CD14-positive monocyte (primary cell): Measurements from ENCODE around the gene POMC. TPM values are rescaled to one million over a fixed set of nuclear protein-coding genes. Genes with fewer than 3 reads are reported as not detected.

ENCODE experiments used
- DNase-seq, 3 donors: peaks; one replicate each; pipeline ENCODE4 v3.0.0-alpha.2; 2011 to 2022
- H2AFZ ChIP-seq: 2 replicates; pipeline ENCODE4 v1.6.0; 2012; ENCODE audit warnings: mild to moderate bottlenecking, low read depth, low read length, inconsistent platforms; ENCODE audit not compliant: insufficient read depth, poor library complexity, severe bottlenecking
- H3K27ac ChIP-seq, 2 donors: 1 replicate in 1 of 2; 2 replicates in 1 of 2; pipeline ENCODE4 v1.5.1; 2012 to 2013; ENCODE audit warnings: low read length in 2 of 2, control low read depth in 1 of 2, inconsistent platforms in 1 of 2, low read depth in 1 of 2, mild to moderate bottlenecking in 1 of 2
- H3K27me3 ChIP-seq, 2 donors: one replicate each; pipeline versions ENCODE4 v1.6.0 to v1.6.1; 2011 to 2013; ENCODE audit warnings: low read length in 2 of 2; ENCODE audit not compliant: control insufficient read depth in 2 of 2, insufficient read depth in 2 of 2
- H3K36me3 ChIP-seq, 2 donors: replicated peaks in 1 of 2; 1 replicate in 1 of 2; 2 replicates in 1 of 2; pipeline versions ENCODE4 v1.5.1 to v1.6.1; 2012 to 2013; ENCODE audit warnings: low read length in 2 of 2, control low read depth in 1 of 2, inconsistent platforms in 1 of 2, mild to moderate bottlenecking in 1 of 2; ENCODE audit not compliant: insufficient read depth in 2 of 2, control insufficient read depth in 1 of 2
- H3K4me1 ChIP-seq, 2 donors: 1 replicate in 1 of 2; 2 replicates in 1 of 2; pipeline versions ENCODE4 v1.5.1 to v1.6.1; 2012 to 2013; ENCODE audit warnings: low read length in 2 of 2, control low read depth in 1 of 2, inconsistent platforms in 1 of 2, mild to moderate bottlenecking in 1 of 2, moderate library complexity in 1 of 2; ENCODE audit not compliant: insufficient read depth in 2 of 2, control insufficient read depth in 1 of 2
- H3K4me2 ChIP-seq: replicated peaks from 2 replicates; pipeline ENCODE3; 2012; ENCODE audit warnings: low read length, moderate library complexity, mild to moderate bottlenecking; ENCODE audit not compliant: poor library complexity, severe bottlenecking; ENCODE audit errors: extremely low read depth
- H3K4me3 ChIP-seq, 3 experiments: fragments of 200-600 bp in 1 of 3; sonication (generic) in 1 of 3; replicated peaks in 1 of 3; 1 replicate in 2 of 3; 2 replicates in 1 of 3; pipeline ENCODE4 v1.5.1; 2011 to 2013; ENCODE audit warnings: low read length in 3 of 3, mild to moderate bottlenecking in 3 of 3, control low read depth in 2 of 3, low read depth in 2 of 3, inconsistent platforms in 1 of 3, moderate library complexity in 1 of 3
- H3K79me2 ChIP-seq: 2 replicates; pipeline ENCODE4 v1.6.0; 2012; ENCODE audit warnings: mild to moderate bottlenecking, control low read depth, inconsistent platforms, low read length, moderate library complexity; ENCODE audit not compliant: insufficient read depth
- H3K9ac ChIP-seq: 2 replicates; pipeline ENCODE4 v1.6.0; 2017; ENCODE audit warnings: low read length, mild to moderate bottlenecking; ENCODE audit not compliant: insufficient read depth, poor library complexity, severe bottlenecking
- H3K9me3 ChIP-seq, 2 donors: replicated peaks in 1 of 2; 1 replicate in 1 of 2; 2 replicates in 1 of 2; pipeline versions ENCODE4 v1.5.1 to v1.6.1; 2012 to 2013; ENCODE audit warnings: low read length in 2 of 2, control low read depth in 1 of 2; ENCODE audit not compliant: control insufficient read depth in 1 of 2, insufficient read depth in 1 of 2
- H4K20me1 ChIP-seq: 2 replicates; pipeline ENCODE4 v1.6.0; 2012; ENCODE audit warnings: mild to moderate bottlenecking, low read length, control low read depth, moderate library complexity; ENCODE audit not compliant: insufficient read depth
- H3K27ac Mint-ChIP-seq, 7 donors: one replicate each; pipeline ENCODE4 v1.8.0; 2020; ENCODE audit warnings: mild to moderate bottlenecking in 7 of 7, mixed read lengths in 7 of 7, moderate library complexity in 6 of 7, inconsistent platforms in 2 of 7
- H3K27me3 Mint-ChIP-seq, 3 donors: one replicate each; pipeline ENCODE4 v1.8.0; 2021 to 2022; ENCODE audit warnings: low read depth in 3 of 3, mild to moderate bottlenecking in 3 of 3, mixed read lengths in 3 of 3, moderate library complexity in 3 of 3, inconsistent platforms in 1 of 3
- H3K36me3 Mint-ChIP-seq, 2 donors: one replicate each; pipeline ENCODE4 v1.8.0; 2020; ENCODE audit warnings: mixed read lengths in 2 of 2, inconsistent platforms in 1 of 2, mild to moderate bottlenecking in 1 of 2
- H3K4me1 Mint-ChIP-seq: one replicate; pipeline ENCODE4 v1.8.0; 2020; ENCODE audit warnings: mild to moderate bottlenecking, mixed read lengths
- H3K4me3 Mint-ChIP-seq, 2 donors: one replicate each; pipeline ENCODE4 v1.8.0; 2020; ENCODE audit warnings: mild to moderate bottlenecking in 2 of 2, mixed read lengths in 2 of 2, moderate library complexity in 1 of 2
- H3K9me3 Mint-ChIP-seq, 7 donors: one replicate each; pipeline ENCODE4 v1.8.0; 2020 to 2022; ENCODE audit warnings: mixed read lengths in 7 of 7, mild to moderate bottlenecking in 6 of 7, moderate library complexity in 6 of 7, inconsistent platforms in 2 of 7
- CTCF ChIP-seq: fragments of 200-600 bp; IDR thresholded peaks from one replicate; pipeline ENCODE4 v1.8.0; 2022; ENCODE audit warnings: antibody characterized with exemption, mild to moderate bottlenecking
- WGBS: methylation state at CpG from one replicate; pipeline ENCODE4 v1.1.5; 2013; ENCODE audit warnings: missing lambda C conversion rate; ENCODE audit not compliant: insufficient coverage; 5-methylcytosine and 5-hydroxymethylcytosine counted together
- intact Hi-C, 2 donors: fragments of 100-400 bp; cut with micrococcal nuclease; formaldehyde crosslinking; loops; one replicate each; pipeline versions ENCODE4 v1.15.0 to v1.15.1; 2023
- polyA plus RNA-seq, 3 donors: library from polyadenylated mRNA; depleted of rRNA in 1 of 3; unstranded in 2 of 3; stranded (reverse) in 1 of 3; fragments of 300-500 nt in 2 of 3; fragments of >200 nt in 1 of 3; fragmentation: Illumina TruSeq in 2 of 3; gene quantifications; 1 replicate in 2 of 3; 2 replicates in 1 of 3; pipeline ENCODE4 v1.2.3, GENCODE V29; 2012 to 2021

Gene POMC
- polyA plus RNA-seq, 3 donors = 3.5 to 4.7 (median 4.6) TPM

GRCh38 chr2:25125976-25126375 is 42.4 kb downstream of the POMC start:
- H3K27ac ChIP-seq = no peak overlapping the region
- no peak overlapping the region for H3K4me2 ChIP-seq
- H3K9ac ChIP-seq = no peak overlapping the region
- Mint-ChIP-seq H3K27ac (no peak overlapping the region), H3K9me3 (peaks cover 0 to 4% (median 0%) of the 10 kb centered on the region in 7 donors), H3K36me3 (peaks cover 0 to 2% of the 10 kb centered on the region in 2 donors), H3K27me3 (peaks cover 17 to 18% (median 17%) of the 10 kb centered on the region in 3 donors), H3K4me3 (no peak overlapping the region), H3K4me1 (peaks cover 21% of the 10 kb centered on the region)
- H3K36me3 ChIP-seq = no peaks in the 10 kb centered on the region
- H3K9me3 ChIP-seq = peaks cover 0 to 1% of the 10 kb centered on the region in 2 donors
- TF ChIP-seq CTCF = no peak
- no peak for DNase-seq
- H3K4me1 ChIP-seq = peaks cover 4 to 11% of the 10 kb centered on the region in 2 donors
- no peak overlapping the region for H2AFZ ChIP-seq
- H3K27me3 ChIP-seq = peaks cover 5 to 17% of the 10 kb centered on the region in 2 donors
- H3K79me2 ChIP-seq = no peaks in the 10 kb centered on the region
- H4K20me1 ChIP-seq = no peaks in the 10 kb centered on the region
- 92% methylated on average over 2 of the region's 4 CpGs for WGBS
- H3K4me3 ChIP-seq = no peak overlapping the region
- intact Hi-C loops = loop anchor here in 1 of 2 donors (5.0 kb wide), 1 partner anchor 714 kb away; no protein-coding TSS in a partner anchor

GRCh38 chr2:25125189-25125588 is 43.2 kb downstream of the POMC start:
- Histone ChIP-seq H3K4me2 (no peak overlapping the region), H3K4me1 (peaks cover 4 to 11% of the 10 kb centered on the region in 2 donors), H3K79me2 (no peaks in the 10 kb centered on the region), H4K20me1 (no peaks in the 10 kb centered on the region), H3K27me3 (peaks cover 0 to 9% of the 10 kb centered on the region in 2 donors), H3K36me3 (no peaks in the 10 kb centered on the region), H3K9me3 (no peaks in the 10 kb centered on the region), H2AFZ (no peak overlapping the region), H3K27ac (no peak overlapping the region), H3K4me3 (no peak overlapping the region), H3K9ac (no peak overlapping the region)
- TF ChIP-seq CTCF = no peak
- intact Hi-C loops = loop anchor here in 1 of 2 donors (5.0 kb wide), 1 partner anchor 713 kb away; no protein-coding TSS in a partner anchor
- Mint-ChIP-seq H3K4me3 (no peak overlapping the region), H3K9me3 (peaks cover 0 to 2% (median 0%) of the 10 kb centered on the region in 7 donors), H3K27ac (no peak overlapping the region), H3K27me3 (peaks cover 10 to 11% (median 10%) of the 10 kb centered on the region in 3 donors), H3K36me3 (no peaks in the 10 kb centered on the region), H3K4me1 (peaks cover 19% of the 10 kb centered on the region)
- WGBS = 98% methylated on average over 7 of the region's 7 CpGs
- no peak for DNase-seq
